CD4-positive, alpha-beta T cell treated with Interferon alpha-2 for 1 hour (primary cell): Measurements from ENCODE around the gene RAB19.
"Not testable (repeated sequence)": the region's sequence is repeated elsewhere in the genome, so short reads cannot be mapped to it uniquely, and the experiment has no call there.

Experiments used
- DNase-seq, 2 donors: peaks; one replicate each; pipeline ENCODE4 v3.0.0-alpha.2; 2020 to 2022

Gene RAB19

DNA sequence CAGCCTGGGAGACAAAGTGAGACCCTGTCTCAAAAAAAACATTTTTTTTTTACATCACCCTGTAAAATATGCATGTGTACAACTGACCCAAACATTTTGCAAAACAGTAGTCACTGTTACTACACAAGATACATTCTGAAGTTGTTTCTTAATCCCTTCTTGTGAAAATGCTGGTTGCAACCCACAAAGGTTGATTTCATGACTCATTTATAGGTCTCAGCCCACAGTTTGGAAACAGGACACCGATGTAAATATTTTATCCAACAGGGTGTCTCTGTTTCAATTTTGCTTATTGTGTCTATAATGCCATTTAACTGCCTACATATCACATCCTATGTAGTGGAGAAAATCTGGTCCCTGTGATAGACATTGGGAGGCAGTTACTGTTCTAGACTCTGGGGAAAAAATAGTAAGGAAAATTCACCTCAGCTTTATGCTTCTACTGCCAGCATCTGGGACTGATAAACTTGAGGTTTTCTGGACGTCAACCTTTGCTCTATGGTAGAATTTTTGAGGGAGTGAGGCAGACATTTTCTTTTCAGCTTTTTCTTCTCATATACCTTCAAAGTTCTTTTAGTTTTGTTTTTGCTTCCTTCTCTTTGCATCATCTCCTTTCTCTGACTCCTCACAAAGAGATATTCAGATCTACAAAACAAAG is 1.6 kb upstream of the RAB19 start:
- DNase-seq = no peak

DNA sequence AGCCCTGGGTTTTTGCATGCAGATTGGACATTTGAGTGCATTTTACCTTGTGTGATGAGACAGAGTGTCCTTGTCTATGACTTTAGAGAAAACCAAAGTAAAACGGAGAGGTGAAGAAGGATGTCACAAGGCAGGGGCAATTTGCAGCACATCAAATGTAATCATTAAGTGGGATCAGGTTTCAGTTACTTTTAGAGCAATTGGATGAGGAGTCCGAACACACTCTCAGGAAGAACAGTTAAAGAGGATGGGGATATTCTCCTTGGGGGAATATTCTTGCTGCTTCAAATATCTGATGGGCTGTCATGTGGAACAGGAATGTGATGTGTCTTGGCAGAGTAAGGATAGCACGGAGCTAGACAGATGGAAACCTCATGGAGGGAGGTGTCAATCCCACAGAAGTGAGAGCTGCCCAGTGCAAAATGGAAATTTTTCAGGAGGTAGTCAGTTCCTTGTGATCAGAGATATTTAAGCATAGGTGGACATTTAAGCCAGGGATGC is 757 bp downstream of the RAB19 start:
- DNase-seq = no peak

DNA sequence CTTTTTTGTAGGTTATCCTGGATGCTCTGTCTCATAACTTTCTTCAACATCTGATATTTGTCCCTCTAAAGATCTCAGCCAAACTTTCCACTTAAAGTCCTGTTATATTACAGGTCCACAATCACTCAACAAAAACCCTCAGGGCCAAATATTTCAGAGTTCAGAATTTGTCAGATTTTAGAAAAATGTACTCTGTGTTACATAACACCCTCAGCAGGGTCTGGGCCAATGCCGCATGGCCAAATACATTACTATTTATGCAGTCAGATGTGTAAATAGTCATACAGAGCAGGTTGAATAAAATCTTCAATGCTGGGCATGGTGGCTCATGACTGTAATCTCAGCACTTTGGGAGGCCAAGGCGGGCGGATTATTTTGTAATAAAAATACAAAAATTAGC is 11.5 kb downstream of the RAB19 start:
- DNase-seq = no peak

DNA sequence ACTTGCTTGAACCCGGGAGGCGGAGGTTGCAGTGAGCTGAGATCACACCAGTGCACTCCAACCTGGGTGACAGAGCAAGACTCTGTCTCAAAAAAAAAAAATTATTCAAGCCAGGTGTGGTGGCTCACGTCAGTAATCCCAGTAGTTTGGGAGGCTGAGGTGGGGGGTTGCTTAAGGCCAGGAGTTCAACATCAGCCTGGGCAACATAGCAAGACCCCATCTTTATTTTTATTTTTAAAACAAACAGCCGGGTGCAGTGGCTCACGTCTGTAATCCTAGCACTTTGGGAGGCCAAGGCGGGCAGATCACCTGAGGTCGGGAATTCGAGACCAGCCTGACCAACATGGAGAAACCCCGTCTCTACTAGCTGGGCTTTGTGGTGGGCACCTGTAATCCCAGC is 12.0 kb downstream of the RAB19 start:
- not testable (repeated sequence) for DNase-seq

DNA sequence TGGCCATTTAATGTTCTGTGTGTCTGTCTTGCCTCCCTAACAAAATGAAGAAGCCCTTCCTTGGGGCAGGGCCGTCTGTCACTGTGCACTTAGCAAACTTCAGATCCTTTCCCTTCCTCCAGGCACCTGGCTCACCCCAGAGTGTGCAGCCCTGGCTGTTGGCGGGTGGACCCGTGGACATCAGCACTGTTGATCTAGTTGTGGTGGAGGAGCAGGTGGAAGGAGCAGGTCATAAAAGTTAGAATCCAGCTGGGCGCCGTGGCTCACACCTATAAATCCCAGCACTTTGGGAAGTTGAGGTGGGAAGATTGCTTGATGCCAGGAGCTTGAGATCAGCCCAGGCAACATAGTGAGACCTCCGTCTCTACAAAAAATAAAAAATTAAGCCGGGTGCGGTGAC is 12.7 kb downstream of the RAB19 start:
- DNase-seq = no peak

DNA sequence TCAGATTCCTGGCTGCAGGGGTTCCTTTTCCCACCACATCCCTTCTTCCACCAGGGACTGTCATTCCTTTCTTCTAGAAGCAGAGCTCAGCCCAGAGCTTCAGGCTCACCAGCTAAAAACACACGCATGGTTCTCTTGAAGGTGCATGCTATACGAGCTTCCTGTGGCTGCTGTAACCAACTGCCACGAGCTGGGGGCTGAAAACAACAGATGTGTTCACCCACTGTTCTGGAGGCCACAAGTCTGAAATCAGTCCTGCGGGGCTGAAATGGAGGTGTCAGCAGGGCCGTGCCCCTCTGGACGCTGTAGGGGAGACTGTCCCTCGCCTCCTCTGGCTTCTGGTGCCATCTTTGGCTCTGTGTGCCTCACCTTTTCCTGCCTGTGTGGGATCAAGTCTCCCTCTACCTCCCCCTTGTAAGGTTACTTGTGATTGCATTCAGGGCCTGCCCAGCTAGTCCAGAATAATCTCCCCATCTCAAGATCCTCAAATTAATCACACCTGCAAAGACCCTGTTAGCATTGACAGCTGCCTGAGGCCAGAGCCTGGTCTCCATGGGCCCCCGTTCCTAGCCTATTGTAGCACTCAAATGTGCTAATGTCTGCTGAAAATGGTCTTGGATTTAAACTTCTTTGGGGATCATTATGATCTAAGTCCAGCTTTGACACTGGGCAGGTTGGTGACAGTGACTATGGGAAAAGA is 13.7 kb downstream of the RAB19 start:
- no peak for DNase-seq

DNA sequence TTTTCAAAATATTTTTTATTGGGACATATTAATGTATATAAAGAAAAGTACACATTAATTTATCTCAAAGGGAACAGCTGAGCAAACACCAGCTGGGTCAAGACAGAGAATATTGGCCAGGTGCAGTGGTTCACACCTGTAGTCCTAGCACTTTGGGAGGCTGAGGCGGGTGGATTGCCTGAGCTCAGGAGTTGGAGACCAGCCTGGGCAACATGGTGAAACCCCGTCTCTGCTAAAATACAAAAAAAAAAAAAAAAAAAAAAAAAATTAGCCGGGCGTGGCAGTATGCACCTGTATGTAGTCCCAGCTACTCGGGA is 14.3 kb downstream of the RAB19 start:
- not testable (repeated sequence) for DNase-seq

DNA sequence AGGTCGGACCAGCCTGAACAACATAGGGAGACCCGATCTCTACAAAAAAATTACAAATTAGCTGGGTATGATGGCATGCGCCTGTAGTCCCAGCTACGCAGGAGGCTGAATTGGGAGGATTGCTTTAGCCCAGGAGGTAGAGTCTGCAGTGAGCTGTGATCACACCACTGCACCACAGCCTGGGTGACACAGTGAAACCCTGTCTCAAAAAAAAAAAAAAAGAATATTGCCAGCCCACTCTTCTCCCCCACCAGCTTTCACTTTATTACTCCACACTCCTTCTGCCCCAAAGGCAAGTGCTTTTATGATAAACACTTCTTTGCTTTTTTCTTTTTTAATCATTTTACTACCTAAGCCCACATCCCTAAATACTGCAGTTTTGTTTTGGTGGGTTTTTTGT is 14.8 kb downstream of the RAB19 start:
- no peak for DNase-seq

DNA sequence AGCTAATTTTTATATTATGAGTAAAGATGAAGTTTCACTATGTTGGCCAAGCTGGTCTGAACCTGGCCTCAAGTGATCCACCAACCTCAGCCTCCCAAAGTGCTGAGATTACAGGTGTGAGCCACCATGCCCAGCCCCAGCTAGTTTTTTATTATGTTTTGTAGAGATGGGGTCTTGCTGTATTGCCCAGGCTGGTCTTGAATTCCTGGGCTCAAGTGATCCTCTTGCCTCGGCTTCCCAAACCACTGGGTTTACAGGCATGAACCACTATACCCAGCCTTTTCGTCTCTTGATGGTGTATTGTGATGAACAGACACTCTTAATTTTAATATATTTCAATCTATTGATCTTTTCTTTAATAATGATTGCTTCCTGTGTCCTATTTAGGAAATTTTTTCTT is 17.7 kb downstream of the RAB19 start:
- DNase-seq = no peak

DNA sequence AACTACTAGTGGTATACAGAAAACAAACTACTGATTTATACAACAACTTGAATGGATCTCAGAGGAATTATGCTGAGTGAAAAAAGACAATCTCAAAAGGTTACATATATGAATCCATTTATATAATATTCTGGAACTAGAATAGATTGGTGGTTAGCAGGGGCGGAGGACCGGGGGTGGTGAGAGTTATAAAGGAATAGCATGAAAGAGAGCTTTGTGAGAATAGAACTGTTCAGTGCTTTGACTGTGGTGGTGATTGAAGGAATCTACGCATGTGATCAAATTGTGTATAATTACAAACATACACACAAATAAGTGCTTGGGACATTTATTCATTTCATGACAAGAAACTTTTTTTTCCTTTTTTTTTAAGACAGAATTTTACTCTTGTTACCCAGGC is 19.6 kb downstream of the RAB19 start:
- DNase-seq = no peak

DNA sequence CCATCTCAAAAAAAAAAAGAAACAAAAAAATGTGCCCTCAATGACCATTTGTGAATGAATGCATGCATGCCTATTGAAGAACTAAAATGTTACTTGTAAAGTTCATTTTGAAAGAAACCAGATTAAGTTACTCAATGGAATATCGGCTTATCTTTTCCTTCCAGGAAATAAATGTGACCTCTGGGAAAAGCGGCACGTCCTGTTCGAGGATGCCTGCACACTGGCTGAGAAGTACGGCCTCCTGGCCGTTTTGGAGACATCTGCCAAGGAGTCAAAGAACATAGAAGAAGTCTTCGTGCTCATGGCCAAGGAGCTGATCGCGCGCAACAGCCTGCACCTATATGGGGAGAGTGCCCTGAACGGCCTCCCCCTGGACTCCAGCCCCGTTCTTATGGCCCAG is 21.9 kb downstream of the RAB19 start:
- no peak for DNase-seq

DNA sequence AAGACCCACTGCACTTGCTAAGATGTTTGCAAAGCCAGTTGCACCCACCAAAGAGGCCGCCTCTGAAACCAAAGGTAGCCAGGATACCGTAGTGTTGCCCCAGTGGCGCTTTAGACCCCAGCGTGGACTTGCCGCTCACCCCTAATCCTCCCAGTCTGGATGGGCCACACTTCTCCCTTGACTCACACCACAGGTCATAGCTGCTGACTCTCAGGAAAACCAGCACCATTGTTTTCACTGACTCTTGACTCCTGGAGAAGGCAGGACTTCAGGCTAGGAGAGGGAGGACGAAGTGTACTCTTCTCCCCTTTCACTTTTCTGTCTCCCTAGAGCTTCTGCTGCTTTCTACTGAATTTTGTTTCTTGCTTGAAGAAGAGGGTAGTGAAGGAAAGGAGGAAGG is 22.3 kb downstream of the RAB19 start:
- DNase-seq = no peak

DNA sequence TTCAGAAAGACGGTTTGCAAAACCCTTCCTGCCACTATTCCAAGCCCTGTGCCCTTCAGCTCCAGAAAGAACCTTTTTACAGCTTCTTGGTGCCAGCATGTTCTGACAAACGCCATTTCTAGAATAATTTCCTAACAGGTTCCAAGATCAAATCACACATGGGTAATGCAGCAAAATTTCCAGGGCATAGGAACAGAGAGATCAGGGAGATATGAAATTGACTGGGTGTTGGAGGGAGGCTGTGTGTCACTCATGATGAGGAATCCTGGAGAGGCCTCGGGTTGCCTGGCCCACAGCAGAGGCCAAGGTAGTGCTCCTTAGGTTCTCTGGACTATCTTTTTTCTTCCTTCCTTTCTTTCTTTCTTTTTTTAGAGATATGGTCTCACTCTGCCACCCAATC is 29.5 kb downstream of the RAB19 start:
- DNase-seq = no peak

DNA sequence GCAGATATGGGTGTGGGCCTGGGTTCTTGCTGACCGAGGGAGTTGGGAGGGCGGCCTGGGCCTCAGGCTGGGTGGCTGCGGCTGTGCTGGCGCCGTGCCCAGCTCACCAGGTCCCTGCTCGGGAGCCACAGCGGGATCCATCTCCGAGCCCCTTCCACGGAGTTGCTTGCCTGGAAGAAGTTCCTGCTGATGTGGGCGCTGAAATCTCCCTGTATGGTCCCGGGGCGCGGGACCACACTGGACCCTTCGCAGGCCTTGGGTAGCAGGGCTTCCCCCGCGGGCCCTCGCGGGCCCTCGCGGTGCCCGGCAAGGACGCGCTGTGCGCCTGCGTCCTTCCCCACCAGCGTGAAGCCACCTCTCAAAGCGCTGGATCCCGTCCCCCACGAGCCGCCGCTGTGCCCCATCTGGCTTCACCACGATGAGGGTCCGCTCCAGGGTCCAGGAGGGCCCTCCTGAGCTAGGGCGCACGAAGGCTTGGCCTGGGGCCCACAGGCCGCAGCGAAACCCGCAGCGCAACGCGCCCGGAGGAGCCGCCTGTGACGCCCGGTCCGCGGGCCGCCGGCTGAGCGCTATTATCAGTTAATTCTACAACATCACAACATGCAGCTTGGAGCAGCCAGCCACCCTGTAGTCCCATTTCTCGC is 31.5 kb downstream of the RAB19 start:
- DNase-seq = no peak

DNA sequence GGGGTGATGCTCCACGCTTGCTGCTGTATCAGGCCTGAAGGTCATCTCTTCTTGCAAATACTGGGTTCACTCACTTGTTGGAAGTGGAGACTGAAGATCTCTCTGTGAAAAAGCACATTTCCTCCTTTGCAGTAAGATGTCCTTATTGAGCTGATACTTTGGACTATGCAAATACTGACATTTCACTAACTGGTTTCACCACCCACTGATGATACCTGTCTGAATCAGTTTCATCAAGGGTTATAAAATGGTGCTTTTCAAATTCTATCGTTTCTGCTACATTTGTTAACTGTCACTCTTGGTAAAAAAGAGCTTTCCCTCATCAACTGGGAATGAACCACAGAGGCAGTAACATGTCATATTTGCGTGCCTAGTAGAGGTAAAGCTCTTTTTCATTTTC is 35.5 kb downstream of the RAB19 start:
- DNase-seq = no peak

DNA sequence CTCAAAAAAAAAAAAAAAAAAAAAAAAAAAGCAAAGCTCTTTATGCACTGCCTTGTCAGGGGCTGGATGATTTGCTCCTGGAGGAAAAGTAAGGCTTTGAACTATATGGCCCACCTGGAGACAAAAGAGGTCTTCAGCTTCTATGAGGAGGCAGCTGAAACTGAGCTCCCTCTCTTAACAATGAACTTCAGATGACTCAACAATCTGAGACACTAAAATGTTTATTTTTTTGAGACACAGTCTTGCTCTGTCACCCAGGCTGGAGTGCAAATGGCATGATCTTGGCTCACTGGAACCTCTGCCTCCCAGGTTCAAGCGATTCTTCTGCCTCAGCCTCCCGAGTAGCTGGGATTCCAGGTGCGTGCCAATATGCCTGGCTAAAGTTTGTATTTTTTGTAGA is 36.7 kb downstream of the RAB19 start:
- DNase-seq = no peak

DNA sequence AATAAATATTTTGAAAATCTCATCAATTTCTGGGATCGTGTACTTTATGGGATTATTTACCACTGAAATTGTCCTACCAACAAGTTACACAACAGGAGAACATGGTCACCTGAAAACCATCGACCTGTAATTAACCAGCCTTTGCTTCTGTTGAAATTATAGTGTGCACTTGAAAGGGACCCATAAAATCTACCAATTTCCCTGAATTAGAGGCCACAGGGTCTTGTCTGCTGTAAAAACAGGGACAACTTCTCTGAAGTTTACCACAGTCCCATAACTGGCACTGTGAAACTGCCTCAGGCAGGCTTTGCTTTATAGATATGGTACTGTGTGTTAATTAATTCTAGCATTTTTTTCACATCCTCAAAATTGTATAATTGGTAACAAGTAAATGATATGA is 37.7 kb downstream of the RAB19 start:
- DNase-seq = no peak

DNA sequence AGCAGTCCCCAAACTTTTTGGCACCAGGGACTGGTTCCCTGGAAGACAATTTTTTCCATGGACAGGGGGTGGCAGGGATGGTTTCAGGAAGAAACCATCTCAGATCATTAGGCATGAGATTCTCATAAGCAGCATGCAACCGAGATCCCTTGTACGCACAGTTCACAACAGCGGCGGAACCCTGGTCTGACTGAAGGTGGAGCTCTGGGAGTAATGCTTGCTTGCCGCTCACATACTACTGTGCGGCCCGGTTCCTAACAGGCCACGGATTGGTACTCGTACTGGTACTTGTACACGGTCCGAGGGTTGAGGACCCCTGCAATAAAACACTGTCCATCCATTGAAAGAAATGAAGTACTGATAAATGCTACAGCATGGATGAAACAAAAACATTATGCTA is 42.6 kb downstream of the RAB19 start:
- no peak for DNase-seq

DNA sequence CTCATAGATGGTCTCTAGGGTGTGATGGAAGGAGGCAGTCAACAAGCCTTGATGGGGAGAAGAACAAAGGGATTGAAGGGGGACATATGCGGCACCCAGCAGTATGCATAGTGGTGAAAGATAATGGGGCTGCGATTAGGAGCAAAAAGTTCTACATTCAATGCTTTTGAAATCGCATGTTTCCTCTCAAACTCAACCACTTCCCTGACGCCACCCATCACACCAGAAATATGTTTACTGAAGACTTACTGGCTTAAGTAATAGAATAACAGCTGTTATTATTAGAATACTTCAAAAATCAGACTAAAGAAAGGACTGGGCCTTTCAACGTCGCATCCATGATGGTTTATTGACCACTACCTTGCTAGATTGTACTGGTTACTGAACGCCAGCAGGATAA is 44.0 kb downstream of the RAB19 start:
- DNase-seq = no peak

DNA sequence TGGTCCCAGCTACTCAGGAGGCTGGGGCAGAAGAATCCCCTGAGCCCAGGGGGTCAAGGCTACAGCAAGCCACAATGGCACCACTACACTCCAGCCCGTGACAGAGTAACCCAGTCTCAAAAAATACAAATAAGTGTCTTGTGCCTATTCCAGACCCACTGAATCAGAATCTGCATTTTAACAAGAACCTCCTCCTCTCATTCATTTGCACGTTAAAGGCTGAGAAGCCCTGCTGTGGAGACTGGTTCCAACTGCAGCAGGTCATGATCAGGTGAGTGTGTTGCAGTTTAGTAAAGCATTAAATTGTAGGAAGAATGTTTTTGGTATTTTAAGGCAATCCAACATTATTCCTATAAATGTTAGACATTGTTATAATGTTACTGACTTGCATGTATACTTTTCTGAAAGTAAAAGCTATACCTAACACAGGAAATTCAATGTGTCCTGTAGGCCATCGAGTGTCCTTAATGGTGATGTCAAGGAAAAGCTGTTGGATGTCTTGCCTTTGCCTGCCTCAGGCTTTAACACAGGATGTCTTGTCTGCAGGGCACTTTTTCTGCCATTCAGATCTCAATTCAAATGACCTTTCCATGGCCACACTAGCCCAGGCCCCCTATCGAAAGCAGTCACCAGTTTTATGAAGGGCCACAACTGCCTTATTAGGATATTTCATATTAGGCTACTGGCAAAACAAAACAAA is 45.1 kb downstream of the RAB19 start:
- no peak for DNase-seq

DNA sequence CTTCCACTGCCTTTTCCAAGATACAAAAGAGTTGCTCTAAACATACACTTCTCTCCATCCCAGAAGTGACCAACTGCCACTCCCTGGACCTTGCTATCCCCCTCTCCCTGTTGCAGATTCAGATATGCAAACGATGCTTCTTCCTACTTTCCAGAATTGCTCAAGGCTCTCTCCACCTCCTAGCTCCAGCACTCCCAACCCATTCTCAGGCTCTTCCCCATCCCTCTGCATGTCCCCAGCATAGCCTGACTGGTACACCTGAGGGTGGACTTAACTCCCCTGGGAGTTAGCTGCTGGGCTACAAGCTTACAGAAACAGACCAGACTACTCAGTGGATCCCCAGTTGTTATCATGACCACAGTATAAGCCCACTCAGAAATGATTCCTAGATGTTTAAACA is 47.9 kb downstream of the RAB19 start:
- DNase-seq = no peak

DNA sequence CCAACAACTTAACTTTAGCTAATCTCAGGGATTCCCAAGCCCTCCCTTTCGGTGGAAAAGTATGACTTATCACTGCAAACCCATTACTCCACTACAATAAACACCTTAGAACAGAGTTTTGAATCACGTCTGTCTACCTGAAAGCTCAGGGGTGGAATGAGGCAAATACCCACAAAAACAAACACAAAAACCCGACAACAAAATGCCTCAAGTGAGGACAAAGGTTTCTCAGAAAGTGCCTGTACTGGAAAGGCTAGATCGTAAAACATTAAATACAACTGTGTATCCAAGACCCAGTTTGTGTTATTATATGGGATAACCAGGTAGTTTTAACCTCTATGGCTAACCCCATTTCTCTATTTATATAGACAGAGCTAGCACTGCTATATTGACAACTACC is 49.4 kb downstream of the RAB19 start:
- DNase-seq = no peak

DNA sequence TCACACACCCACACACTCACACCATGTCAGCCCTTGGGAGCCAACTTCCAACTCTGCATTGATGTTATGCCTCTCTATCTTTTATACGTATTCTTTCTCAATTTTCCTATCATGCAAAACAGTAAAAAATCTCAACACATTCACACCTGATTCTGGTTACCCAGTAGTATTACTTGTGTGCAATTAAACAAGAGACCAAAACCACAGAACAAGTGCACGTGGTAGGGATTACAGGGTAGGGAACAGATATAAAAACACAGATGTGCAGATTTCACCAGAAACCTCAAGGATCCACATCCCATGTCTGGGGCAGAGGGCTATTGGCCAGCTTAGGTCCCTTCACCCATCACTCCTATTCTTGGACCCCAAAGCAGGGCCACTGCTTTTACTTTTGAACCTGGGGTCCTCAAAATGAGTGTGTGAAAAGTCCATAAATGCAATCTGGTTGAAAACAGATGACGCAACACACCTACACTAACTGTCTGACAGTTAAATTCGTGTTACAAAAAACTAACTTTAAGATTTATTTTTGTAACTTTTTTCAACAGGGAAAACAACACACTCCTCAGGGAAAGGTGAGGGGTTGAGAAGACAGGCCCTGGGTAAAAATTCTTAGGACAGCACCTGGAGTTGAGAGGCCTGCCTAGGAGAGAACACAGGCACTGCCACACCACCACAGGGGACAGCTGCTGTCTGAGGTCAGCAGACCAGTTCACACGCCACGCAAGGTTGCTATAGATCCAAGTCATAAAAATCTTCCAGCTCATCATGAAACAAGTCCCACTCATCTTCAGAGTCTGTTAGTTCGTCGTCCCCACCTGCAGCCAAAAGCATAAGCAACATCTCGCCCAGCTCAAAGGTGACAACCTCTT is 50.2 kb downstream of the RAB19 start:
- DNase-seq = not testable (repeated sequence)
